GM21367 (cell line): ENCODE data around the gene CCNQ.

Experiments used
- ATAC-seq: cut with Tn5 transposase; IDR thresholded peaks from one replicate; pipeline ENCODE4 v1.9.1; 2021; ENCODE audit not compliant: unreplicated experiment

Gene CCNQ

GRCh38 chrX:153637121-153638040 lies 38.4 kb upstream of the CCNQ start:
- ATAC-seq: no peak

GRCh38 chrX:153636716-153637115 lies 37.8 kb upstream of the CCNQ start:
- ATAC-seq: no peak

GRCh38 chrX:153635788-153636668 lies 37.1 kb upstream of the CCNQ start:
- ATAC-seq: no peak

DNA sequence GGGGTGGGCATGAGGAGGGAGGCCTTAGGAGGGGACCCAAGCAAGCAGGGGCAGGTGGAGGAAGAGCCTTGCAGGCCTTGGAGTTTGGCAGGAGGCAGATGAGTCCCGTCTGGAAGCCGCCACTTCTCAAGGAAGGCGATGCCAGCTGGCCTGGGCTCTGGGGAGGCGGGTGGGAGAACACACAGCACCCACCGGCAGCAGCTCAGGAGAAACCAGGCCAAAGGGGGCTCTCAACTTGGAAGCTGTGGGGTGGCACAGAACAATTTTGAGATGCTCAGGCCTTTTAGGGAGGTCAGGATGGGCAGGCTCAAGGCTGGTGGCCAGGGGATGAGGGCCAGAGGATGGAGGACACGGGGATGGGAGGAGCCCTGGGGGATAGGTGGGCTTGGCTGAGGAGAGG lies 36.4 kb upstream of the CCNQ start:
- no peak for ATAC-seq

- no peak for ATAC-seq
Observed at GRCh38 chrX:153634832-153635231, 35.9 kb upstream of the CCNQ start.

GRCh38 chrX:153634236-153634635 lies 35.3 kb upstream of the CCNQ start:
- no peak for ATAC-seq

DNA sequence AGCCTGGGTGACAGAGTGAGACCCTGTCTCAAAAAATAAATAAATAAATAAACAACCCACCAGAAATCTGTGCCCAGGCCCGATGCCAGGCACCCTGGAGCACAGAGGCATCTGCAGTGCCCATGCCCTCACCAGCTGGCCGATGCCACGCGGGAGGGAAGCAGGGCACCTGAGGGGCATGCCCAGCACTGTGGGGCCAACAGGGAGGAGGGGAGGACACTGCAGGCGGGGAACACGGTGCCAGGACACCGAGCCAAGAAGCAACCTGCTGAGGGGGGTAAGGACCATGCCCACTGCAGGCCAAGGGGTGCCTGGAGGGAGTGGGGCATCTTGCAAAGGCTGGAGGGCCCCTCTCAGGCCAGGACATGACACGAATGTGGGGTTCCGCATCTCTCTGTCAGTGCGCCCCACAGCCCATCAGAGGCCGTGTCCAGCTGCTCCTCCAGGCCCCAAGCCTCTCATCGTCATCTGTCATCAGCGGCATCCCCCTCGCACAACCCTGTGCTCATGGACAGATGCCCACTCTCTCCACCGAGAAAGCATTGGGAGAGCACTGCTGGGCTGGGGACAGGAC lies 34.8 kb upstream of the CCNQ start:
- no peak for ATAC-seq

- no peak for ATAC-seq
Observed at GRCh38 chrX:153633048-153633447, 34.1 kb upstream of the CCNQ start.

DNA sequence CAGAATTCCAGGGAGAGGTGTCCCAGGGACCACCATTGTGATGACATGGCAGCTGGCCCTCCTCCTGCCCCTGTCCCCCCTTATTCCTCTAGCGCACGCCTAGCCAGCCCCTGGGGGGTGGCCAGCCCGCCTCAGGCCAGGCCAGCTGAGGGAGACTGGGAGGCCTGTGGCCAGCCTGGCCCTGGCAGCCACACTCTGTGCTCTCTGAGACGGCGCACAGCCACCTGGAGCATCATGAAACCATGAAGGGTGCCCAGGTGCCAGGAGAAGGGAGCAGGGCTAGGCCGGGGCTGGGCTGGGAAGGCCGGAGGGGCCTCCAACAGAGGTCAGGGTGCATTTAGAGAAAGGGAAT lies 33.6 kb upstream of the CCNQ start:
- ATAC-seq: no peak

- no peak for ATAC-seq
Observed at GRCh38 chrX:153631907-153632594, 33.1 kb upstream of the CCNQ start.

DNA sequence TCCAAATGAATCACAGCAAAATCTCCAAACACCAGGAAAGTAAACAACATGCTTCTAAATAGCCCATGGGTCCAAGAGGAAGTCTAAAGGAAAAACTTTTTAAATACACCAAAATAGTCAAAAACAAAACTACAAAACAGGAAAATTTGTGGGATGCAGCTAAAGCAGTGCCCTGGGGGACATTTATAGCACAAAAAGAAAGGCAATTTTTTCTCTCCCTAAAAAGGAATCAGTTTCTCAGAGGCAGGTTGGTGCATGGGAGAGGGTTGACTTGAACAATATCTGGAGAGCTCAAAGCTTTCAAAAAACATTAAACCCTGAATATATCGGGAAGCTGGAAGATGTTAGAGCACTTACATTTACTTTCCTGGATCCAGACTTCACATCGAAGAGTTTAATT lies 32.4 kb upstream of the CCNQ start:
- ATAC-seq: no peak

DNA sequence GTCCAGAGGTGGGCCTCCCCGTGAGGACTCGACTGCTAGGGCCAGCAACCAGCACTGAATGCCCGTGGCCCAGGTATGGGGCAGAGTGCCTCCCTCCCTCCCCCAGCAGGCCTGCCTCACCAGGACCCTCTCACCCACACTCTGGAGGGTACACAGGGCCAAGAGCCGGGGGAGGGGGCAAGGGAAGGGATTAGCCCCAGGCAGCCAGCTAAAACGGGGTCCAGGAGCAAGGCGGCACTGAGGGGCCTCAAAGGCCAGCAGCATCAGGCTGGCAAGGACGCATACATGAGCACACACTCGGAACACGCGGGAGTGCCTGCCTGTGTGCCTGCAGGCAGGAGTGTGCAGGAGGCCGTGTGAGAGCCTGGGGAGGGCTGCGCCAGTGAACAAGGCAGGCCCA lies 29.7 kb upstream of the CCNQ start:
- no peak for ATAC-seq

- ATAC-seq: no peak
Observed at GRCh38 chrX:153628129-153628528, 29.2 kb upstream of the CCNQ start.

DNA sequence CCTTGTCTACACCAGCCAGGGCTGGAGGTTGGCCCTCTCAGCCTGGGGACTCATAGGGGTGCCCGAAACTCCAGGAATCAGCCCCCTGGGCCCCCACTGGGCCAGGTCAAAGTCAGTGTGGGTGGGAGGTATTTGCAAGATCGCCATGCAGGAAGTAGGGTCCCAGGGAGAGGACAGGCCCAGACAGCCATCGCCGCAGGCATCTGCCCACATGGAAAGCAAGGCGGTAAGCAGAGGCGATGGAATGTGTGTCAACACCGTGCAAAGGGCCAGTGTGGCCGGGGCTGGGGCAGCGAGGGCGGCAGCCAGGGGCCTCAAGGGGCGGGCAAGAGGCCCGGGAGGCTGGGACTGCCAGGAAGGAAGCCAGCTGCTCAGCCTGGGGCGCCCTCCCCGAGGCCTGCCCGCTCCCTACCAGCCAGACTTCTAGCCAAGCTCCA lies 28.8 kb upstream of the CCNQ start:
- no peak for ATAC-seq

DNA sequence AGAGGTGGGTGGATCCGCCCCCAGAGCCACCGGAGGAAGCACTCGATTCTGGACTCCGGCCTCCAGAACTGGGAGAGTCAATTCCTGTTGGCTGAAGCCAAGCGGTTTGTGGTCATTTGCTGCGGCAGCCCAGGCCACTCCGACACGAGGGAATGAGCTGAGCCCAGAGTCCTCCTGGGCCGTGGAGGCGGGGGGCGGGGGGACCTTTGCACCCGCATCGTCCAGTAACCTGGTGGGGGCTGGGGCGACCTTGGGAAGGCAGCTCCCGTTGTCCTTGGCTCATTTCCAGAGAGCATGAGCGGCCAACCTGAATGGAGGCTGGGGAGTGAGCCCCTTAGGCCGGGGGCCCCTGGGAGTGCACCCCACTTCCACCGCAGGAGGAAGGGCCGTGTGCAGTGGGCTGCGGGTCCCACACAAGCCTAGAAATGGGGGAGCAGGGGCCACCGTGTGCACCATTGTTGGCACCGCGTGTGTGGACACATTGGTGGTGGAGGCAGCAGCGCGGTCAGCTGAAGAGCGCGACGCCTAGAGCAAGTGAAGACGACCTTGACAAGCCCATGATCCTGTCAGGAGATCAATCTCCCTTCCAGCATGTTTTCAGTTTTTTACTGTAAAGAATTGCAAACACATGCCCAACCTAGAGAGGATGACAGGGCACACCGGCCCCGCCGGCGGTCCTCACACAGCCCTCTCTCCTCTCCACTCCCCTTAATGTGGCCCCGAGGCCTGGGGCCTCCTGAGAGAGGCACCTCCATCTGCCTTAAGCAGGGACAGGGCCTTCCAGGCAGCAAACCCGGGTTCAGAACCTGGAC lies 28.1 kb upstream of the CCNQ start:
- no peak for ATAC-seq

DNA sequence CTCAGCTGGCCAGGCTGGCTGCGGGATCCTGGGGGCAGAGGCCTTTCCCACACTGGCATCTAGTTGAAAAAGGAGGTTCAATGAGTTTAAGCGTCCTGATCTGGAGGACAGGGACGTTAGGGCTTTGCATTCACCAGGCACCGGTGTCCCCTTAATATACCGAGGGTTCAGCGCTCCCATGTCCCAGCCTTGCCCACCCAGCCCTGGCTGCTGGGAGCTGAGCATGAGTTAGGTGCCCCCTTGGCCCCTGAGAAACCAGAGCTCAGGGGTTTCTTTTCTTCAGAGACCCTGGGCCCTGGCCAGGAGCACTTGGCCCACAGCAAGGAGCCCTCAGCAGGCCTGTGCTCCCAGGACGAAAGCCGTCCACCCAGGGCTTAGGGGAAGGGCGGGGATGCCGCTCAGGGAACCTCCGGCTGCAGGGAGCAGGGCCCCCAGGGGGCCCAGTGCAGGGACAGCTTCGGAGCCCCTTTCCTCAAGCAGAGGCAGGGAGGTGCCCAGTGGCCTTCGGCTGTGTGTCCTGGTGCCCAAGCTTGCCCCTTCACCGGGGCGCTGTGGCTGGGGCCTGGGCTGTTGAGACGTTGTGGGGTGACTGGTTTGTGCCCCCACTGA lies 27.2 kb upstream of the CCNQ start:
- ATAC-seq: no peak

GRCh38 chrX:153625271-153626024 lies 26.5 kb upstream of the CCNQ start:
- no peak for ATAC-seq

DNA sequence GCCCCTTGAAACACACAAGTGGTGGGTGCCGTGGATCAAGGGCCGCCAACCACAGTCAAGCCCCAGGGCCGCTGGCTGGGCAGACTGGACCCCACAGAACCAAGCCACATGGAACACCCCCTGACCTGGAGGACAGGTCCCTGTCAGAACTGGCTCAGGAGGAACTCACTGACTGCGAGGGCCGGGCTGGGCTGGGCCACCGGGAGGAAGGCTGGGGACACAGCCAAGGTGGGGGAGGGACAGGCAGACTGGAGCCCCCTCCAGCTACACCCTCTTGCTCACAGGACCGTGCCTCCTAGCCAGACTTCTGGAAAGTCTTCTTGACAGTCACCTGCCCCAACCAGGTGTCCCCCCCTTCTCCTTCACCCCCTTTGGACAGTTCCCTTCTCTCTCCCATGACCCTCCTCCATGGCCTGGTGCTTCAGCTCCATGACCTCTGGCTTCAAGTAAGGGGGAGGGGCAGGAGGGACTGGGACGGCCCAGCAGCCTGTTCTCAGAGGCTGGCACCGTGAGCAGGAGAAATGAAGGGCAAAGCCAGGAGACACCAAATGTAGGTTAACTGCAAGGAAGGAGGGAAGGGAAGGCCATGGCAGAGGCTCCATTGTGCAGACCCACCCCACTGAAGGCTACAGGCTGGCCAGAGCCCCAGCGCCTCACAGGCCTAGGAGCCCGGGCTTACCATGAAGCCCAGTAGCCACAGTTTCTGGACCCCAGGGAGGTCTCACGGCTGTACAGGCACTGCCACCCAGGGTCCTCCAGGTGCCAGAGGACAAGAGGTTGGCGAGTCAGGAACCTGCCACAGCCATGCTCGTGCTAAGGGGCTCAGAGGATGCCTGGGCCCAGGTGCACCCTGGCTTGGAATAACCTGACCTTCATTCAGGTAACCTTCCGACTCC lies 25.5 kb upstream of the CCNQ start:
- ATAC-seq: no peak
